Inferior parietal cortex (tissue), 1 donor: ENCODE measurements around the gene DLG5.

Experiments used
- DNase-seq: peaks from one replicate; pipeline ENCODE4 v3.0.0-alpha.2; 2016; ENCODE audit errors: extremely low spot score

The DLG5 gene

DNA sequence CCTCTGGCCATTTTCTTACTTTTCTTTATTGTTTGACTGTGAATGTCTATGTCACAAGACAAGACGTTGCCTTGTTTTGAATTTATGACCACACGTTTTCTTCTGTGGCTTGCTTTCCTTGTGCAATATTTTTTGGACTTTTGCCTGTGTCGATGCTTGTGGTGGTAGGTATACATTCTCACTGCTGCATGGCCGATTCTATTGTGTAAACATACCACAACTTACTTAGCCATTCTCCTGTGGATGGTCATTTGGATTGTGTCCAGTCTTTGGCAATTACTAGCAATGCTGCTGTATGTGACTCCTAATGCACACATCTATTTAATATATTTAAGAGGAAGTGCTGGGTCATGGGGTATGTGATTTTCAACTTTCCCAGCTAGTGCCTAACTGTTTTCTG, 18.0 kb upstream of the DLG5 start:
- DNase-seq: no peak

GRCh38 chr10:77943121-77943901, 16.8 kb upstream of the DLG5 start:
- DNase-seq: no peak

GRCh38 chr10:77941790-77942189, 15.2 kb upstream of the DLG5 start:
- DNase-seq: no peak

GRCh38 chr10:77940627-77941026, 14.1 kb upstream of the DLG5 start:
- no peak for DNase-seq

DNA sequence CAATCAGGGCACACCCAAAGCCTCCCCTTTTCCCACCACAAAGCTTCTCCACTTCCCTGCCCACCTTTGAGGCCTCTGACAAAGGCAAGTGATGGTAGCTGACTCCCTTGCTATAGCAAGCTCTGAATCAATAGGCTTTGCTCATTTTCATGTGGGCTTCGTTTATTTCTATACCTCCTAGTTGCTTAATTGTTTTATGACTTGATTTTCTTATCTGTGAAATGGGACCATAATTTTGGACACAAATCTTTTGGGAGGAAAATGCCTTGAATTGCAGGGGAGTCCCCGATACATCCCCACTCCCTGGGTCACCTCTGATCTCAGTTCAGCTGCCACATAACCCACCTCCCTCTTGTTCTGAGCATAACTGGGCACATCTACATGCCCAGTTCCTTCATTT, 13.7 kb upstream of the DLG5 start:
- DNase-seq: no peak

- DNase-seq: no peak
These were observed 13.0 kb upstream of the DLG5 start for GRCh38 chr10:77939561-77940001.

GRCh38 chr10:77936697-77937567, 10.4 kb upstream of the DLG5 start:
- DNase-seq: no peak

- DNase-seq: no peak
These were observed 5.6 kb upstream of the DLG5 start for GRCh38 chr10:77932016-77932715.

- DNase-seq: peak; percentile 51
These were observed 1.1 kb upstream of the DLG5 start for GRCh38 chr10:77927402-77928246.

DNA sequence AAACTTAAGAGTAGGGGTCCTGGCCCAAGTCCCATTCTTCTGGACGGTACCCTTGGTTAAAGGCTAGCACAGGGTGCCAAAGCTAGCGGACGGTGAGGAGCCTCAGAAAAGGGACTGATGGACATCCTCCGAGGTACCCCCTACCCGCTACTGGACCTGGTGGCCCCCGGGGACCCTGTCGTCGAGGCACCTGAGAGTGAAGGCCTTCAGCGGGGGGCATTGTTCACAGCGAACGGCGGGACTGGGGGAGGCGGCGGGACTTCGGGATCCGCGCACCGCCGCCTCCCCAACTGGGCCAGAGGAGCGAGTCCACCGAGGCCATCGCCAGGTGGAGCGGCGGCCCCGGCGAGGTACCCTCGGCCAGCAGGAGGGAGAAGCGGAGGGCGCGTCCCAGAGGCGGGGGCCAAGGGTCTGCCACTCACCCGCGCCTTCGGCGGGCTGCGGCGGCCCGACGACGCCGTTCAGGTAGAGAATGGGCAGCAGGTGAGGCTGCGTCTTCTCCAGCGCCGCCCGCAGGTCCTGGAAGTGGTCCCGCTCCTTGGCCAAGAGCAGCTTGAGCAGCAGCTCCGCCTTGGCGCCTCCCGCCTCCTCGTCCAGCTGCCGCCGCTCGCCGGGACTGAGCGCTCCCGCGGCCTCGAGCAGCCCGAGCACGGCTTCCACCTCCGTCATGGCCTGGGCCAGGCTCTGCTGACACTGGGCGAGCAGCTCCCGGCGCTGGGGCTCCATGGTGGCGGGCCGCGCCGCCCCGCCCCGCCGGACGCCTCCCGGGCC, 575 bp downstream of the DLG5 start:
- DNase-seq: no peak

- DNase-seq: peak; percentile 65
These were observed 1.2 kb downstream of the DLG5 start for GRCh38 chr10:77925410-77925794.

DNA sequence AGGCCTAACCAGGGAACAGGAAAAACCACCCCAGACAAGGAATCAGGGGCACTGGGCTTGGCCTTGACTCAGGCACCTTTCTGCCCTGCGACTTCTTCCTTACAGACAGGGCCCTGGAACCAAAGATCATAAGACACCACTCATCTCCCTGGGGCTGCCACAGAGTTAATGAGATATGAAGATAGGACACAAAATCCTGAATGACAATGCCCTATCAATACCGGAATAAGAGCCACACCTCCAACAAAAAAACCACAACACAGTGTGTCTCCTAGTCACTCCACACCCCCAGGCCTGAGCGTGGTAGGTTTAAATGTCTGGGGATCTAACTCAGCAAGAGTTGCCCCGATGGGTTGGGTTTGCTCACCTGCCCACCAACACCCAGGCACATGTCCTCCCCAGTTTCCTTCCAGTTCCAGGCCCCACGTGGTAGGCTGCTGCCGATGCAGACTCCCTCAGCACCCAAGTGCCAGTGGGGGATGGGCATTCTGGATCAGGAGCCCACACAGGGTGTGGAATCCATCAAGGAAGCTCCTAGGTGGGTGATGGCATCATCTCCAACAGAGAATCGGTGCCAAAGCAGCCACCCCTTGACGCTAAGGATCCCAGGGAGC, 3.9 kb downstream of the DLG5 start:
- DNase-seq: no peak

GRCh38 chr10:77922055-77922454, 4.5 kb downstream of the DLG5 start:
- DNase-seq: no peak

DNA sequence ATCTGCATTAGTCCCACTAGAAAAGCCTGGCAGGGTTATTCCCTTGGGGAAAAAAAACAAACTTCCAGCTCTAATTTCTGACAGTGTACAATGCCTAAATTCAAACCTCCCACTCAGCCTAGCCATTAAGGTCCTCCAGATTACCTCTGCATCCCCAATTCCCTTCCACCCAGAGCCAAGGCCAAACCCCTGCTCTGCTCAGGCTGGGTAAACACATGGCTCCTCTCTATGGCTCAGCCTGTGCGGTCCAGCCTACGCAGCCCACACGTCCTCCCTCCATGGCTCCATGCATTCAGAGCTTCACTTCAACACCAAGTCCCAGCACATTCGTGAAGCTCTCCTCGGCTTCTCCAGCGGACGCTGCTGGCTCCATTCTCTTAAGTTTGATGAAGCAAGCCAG, 5.2 kb downstream of the DLG5 start:
- DNase-seq: no peak

DNA sequence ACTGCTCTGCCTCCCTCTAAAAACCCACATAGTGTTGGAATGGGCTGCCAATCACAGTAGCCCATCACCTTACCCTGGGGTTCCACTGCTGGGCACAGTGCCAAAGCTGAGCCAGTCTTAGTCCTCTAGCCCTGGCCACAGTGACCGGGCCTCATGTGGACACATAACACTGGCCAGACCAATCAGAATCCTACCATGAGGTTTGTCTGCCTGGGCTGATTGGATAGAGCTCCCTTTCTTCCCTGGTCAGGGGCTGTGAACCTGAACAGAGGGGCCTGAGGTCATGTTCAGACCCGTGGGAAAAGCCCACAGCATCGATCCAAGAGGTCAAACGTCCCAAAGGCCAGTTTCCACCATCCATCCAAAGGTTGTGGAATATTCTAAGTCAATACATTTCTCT, 6.1 kb downstream of the DLG5 start:
- DNase-seq: no peak

GRCh38 chr10:77919713-77920108, 6.8 kb downstream of the DLG5 start:
- DNase-seq: no peak

DNA sequence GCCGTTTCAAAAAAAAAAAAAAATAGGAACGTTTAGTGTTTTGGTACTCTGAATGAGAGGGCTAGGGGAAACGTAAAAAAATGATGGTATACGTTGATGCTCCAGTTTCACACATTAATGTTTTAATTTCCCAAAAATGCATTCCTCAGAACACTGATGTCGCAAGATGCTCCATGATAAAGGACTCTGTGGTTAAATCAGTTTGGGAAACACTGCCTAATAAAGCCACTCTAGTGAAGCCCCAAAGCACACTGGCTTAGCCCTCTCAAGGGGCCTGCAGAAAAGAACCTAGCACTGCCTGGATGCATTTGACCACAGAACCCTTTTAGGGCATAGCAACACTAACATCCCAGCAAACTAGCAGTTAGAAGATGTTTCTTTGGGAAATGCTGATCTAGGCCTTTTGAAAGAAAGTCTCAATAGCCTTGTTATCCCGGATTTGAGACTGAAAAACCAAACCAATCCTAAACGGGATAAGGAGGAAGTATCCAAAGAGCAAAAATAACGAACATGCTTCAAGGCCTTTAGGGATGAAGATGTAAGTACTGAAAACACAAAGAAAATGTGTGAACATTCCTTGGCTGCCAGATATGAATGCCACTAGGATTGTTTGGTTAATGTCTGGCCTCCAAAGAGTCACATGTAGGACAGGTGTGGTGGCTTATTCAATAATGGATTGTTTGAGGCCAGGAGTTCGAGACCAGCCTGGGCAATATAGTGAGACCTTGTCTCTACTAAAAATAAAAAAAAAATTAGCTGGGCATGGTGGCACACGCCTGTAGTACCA, 11.0 kb downstream of the DLG5 start:
- no peak for DNase-seq

DNA sequence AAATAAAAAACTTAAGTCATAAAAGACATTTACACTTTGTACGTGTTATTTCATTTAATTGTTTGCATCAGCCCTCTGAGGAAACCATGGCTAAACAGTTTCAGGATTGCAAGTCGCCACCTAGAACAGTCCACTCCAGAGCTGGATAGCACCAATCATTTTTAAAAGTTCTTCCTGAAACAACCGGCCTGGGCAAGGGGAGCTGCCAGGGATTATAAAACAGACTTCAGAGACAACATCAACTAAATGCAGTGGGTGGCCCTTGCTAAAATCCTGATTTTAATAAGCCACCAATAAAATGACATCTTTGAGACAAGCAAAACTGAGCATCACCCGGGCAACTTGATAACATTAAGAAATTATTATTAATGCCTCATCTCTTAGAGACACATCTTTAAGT, 13.5 kb downstream of the DLG5 start:
- no peak for DNase-seq

DNA sequence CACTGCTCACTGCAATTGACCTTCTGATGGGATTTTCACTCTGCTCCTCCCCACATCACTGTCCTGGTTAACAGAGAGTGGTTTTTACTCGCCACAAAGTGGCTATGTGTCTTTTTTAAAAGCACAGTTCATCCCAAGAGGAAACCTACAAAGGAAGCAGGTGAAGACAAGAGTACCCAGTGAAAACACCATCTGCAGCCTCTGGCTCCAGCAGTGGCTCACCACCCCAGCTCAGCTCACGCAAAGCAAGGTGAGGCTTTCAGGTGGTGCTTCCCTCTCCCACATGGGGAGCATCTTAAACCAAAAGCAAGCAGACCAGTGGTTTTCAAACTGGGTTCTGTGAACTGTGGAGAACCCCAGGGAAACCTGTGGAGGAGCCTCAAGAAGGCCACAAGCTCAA, 14.0 kb downstream of the DLG5 start:
- no peak for DNase-seq
